CD4-positive, CD25-positive, alpha-beta regulatory T cell (primary cell): ENCODE data around the gene VWA8. TPM values are rescaled to one million over a fixed set of nuclear protein-coding genes. Genes with fewer than 3 reads are reported as not detected.

Source experiments
- ATAC-seq, 2 donors: fragments of 150-1000 bp; cut with Tn5 transposase; one replicate each; pipeline ENCODE4 v1.10.0; 2021; ENCODE audit warnings: low read depth in 2 of 2, moderate number of reproducible peaks in 2 of 2, moderate library complexity in 1 of 2
- DNase-seq, 3 donors: peaks; one replicate each; pipeline versions ENCODE4 v3.0.0 to v3.0.0-alpha.2; 2012 to 2022; ENCODE audit warnings: mixed read lengths in 1 of 3
- H3K27ac ChIP-seq: one replicate; pipeline ENCODE4 v1.7.0; 2013; ENCODE audit warnings: mild to moderate bottlenecking, low read length; ENCODE audit not compliant: insufficient read depth, poor library complexity, severe bottlenecking
- H3K27me3 ChIP-seq: one replicate; pipeline ENCODE4 v1.7.0; 2013; ENCODE audit warnings: low read length; ENCODE audit not compliant: control insufficient read depth, insufficient read depth
- H3K36me3 ChIP-seq: one replicate; pipeline ENCODE4 v1.7.0; 2013; ENCODE audit warnings: mild to moderate bottlenecking, low read length, moderate library complexity; ENCODE audit not compliant: control insufficient read depth, insufficient read depth
- H3K4me1 ChIP-seq: 2 replicates; pipeline ENCODE4 v1.7.0; 2013; ENCODE audit warnings: mild to moderate bottlenecking, low read length; ENCODE audit not compliant: insufficient read depth, control insufficient read depth, poor library complexity, severe bottlenecking
- H3K4me3 ChIP-seq: one replicate; pipeline ENCODE4 v1.7.0; 2013; ENCODE audit warnings: low read depth, mild to moderate bottlenecking, low read length, moderate library complexity
- H3K9me3 ChIP-seq, 2 experiments: 1 replicate in 1 of 2; 2 replicates in 1 of 2; pipeline ENCODE4 v1.7.0; 2013; ENCODE audit warnings: low read length in 2 of 2, mild to moderate bottlenecking in 1 of 2, moderate library complexity in 1 of 2; ENCODE audit not compliant: control insufficient read depth in 2 of 2
- H3K27ac Mint-ChIP-seq, 3 donors: one replicate each; pipeline ENCODE4 v1.8.0; 2020 to 2022; ENCODE audit warnings: mild to moderate bottlenecking in 3 of 3, mixed read lengths in 3 of 3, moderate library complexity in 2 of 3
- H3K27me3 Mint-ChIP-seq: one replicate; pipeline ENCODE4 v1.8.0; 2022; ENCODE audit warnings: mild to moderate bottlenecking, mixed read lengths
- H3K36me3 Mint-ChIP-seq: one replicate; pipeline ENCODE4 v1.8.0; 2020; ENCODE audit warnings: mixed read lengths
- H3K4me1 Mint-ChIP-seq, 4 donors: one replicate each; pipeline ENCODE4 v1.8.0; 2020 to 2022; ENCODE audit warnings: mixed read lengths in 4 of 4, mild to moderate bottlenecking in 1 of 4
- H3K4me3 Mint-ChIP-seq, 4 donors: one replicate each; pipeline ENCODE4 v1.8.0; 2020 to 2022; ENCODE audit warnings: mild to moderate bottlenecking in 4 of 4, mixed read lengths in 4 of 4, moderate library complexity in 3 of 4
- H3K9me3 Mint-ChIP-seq, 7 donors: one replicate each; pipeline ENCODE4 v1.8.0; 2020 to 2022; ENCODE audit warnings: mixed read lengths in 7 of 7, mild to moderate bottlenecking in 3 of 7, moderate library complexity in 2 of 7
- polyA plus RNA-seq, 4 donors: library from polyadenylated mRNA; unstranded; fragments of 300-500 nt; fragmentation: Illumina TruSeq; gene quantifications; one replicate each; pipeline ENCODE4 v1.2.3, GENCODE V29; 2021
- total RNA-seq: library from RNA; stranded (reverse); gene quantifications from one replicate; pipeline ENCODE4 v1.2.3, GENCODE V29; 2022

Gene VWA8
- total and polyA plus RNA-seq, 5 donors from 2014 or later, result 4.0 to 22.8 (median 4.5) TPM

DNA sequence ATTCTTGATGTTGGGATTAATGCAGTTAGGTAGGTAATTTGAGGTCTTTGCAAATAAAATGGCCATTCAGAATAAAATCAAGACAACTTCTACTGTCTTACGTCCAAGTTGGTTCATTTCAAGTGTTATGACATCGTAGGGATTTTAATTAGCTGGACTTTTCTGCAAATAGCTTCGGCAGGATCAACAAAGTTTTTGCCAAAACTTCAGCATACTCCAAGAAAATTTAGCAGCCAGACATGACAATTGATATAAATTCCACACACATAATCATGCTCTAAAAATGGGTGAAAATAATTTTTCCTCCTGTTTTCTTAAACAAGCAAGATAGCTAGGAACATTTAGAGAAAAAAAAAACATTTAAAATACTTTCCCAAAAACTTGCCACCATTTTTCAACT is 344.8 kb downstream of the VWA8 start:
- peaks cover 0 to 6% (median 1%) of the 10 kb centered on the region in 4 donors for H3K4me1 Mint-ChIP-seq
- H3K4me3 Mint-ChIP-seq, result no peak overlapping the region
- ATAC-seq (no peak), DNase-seq (no peak)
- Histone ChIP-seq H3K4me3 (no peak overlapping the region), H3K27ac (no peak overlapping the region), H3K9me3 (no peaks in the 10 kb centered on the region), H3K36me3 (peaks cover 13% of the 10 kb centered on the region), H3K4me1 (no peaks in the 10 kb centered on the region), H3K27me3 (no peaks in the 10 kb centered on the region)
- H3K27me3 Mint-ChIP-seq, result no peaks in the 10 kb centered on the region
- no peak overlapping the region for H3K27ac Mint-ChIP-seq
- H3K36me3 Mint-ChIP-seq, result peaks cover 33% of the 10 kb centered on the region
- peaks cover 0 to 2% (median 0%) of the 10 kb centered on the region in 7 donors for H3K9me3 Mint-ChIP-seq

DNA sequence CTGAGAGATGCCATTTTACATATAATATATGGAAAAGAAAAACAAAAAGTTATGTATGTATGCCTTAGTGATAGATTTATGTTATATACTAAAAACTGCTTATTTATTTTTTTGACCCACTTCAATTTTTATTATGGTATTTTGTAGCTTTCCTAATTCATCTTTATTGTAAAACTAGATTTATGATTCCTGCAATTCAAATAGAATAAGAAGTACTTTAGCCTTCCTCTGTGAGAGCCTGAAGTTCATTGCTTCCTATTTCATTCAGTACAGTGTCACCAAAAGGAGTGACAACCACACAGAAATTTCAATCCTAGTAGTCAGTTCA is 345.4 kb downstream of the VWA8 start:
- Histone ChIP-seq H3K36me3 (peaks cover 19% of the 10 kb centered on the region), H3K9me3 (no peaks in the 10 kb centered on the region), H3K4me1 (no peaks in the 10 kb centered on the region), H3K27ac (no peak overlapping the region), H3K4me3 (no peak overlapping the region), H3K27me3 (no peaks in the 10 kb centered on the region)
- ATAC-seq (no peak), DNase-seq (no peak)
- Mint-ChIP-seq H3K36me3 (peaks cover 40% of the 10 kb centered on the region), H3K9me3 (peaks cover 0 to 2% (median 0%) of the 10 kb centered on the region in 7 donors), H3K27ac (no peak overlapping the region), H3K4me3 (no peak overlapping the region), H3K4me1 (peaks cover 0 to 6% (median 1%) of the 10 kb centered on the region in 4 donors), H3K27me3 (no peaks in the 10 kb centered on the region)

DNA sequence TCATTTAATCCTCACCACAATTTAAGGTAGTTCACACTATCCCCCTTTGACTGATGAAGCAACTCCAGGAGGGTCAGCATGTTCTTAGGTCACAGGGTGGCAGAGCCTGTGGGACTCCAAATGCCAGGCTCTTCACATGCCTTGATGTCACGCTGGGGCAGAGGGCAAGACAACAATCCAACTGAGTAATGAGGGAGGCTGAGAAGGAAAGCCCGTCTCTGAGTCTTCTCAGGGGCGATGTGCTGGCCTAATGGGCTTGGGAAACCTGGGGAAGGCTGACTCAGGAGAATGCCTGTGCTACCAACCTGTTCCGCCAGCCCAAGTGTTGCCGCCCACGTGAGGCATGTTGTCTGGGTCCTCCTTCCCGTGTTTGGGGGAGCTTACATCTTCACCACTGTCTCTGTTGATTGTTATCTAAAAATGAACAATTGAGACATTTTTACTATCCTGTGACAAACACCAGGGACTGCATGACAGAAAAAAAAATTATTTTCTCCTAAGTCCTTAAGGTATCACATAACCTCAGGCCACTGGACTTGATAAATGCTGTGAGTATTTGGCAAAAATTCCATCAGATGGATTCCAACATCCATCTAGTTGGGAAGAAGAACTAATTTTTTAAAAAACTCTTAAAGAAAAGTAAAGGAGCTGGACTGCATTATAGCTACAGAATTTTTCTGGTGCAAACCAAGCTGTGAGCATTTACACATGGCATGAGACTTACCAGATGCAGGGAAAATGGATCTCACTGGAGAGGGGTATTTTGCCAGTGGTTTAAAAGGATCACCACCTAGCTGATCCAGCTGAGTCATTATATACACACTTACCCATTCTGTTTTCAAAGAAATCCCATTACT is 346.0 kb downstream of the VWA8 start:
- no peak overlapping the region for H3K4me3 Mint-ChIP-seq
- Histone ChIP-seq H3K4me3 (no peak overlapping the region), H3K27me3 (no peaks in the 10 kb centered on the region), H3K27ac (no peak overlapping the region), H3K36me3 (peaks cover 25% of the 10 kb centered on the region), H3K4me1 (no peaks in the 10 kb centered on the region), H3K9me3 (no peaks in the 10 kb centered on the region)
- ATAC-seq (no peak), DNase-seq (no peak)
- no peaks in the 10 kb centered on the region for H3K9me3 Mint-ChIP-seq
- H3K4me1 Mint-ChIP-seq, result peaks cover 0 to 6% (median 1%) of the 10 kb centered on the region in 4 donors
- no peaks in the 10 kb centered on the region for H3K27me3 Mint-ChIP-seq
- H3K36me3 Mint-ChIP-seq, result peaks cover 40% of the 10 kb centered on the region
- H3K27ac Mint-ChIP-seq, result peak overlapping the region in 1 of 3 donors; percentile 74

DNA sequence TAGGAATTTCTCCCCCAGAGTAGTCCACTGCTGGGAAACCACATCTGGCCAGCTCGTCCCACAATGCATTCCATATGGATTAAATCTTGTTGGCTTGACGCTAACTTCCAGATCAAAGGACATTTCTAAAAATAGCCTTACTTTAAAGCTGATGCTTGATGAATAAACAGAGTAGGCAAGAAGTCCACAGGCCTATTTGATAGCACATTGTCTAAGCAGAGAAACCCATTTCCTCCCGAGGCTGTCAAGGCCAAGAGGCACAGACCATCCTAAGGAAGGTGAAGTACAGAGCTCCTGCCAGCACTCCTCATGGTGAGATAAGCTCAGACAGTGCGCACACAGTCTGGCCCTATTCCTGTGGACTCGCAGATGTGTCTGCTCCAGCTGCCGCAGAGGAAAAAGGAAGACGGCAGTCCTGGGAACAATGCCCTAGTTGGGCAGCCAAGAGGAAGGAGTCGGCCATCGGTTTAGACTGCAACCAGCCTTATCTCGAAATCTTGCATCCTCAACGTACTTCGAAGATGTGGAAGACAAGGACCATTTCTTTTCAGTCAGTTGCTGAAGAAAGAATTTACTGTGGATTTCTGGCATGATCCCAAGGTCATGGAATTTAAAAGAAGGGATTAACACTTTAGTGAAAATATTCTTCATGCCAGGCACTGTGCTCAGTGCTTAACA is 346.8 kb downstream of the VWA8 start:
- Histone ChIP-seq H3K4me1 (no peaks in the 10 kb centered on the region), H3K27ac (no peak overlapping the region), H3K9me3 (no peaks in the 10 kb centered on the region), H3K36me3 (peaks cover 25% of the 10 kb centered on the region), H3K4me3 (no peak overlapping the region), H3K27me3 (no peaks in the 10 kb centered on the region)
- H3K27ac Mint-ChIP-seq, result peak overlapping the region in 1 of 3 donors; percentile 74
- H3K36me3 Mint-ChIP-seq, result peaks cover 42% of the 10 kb centered on the region
- DNase-seq (no peak), ATAC-seq (no peak)
- H3K4me1 Mint-ChIP-seq, result peaks cover 0 to 2% (median 1%) of the 10 kb centered on the region in 4 donors
- peak overlapping the region in 1 of 4 donors; percentile 56 for H3K4me3 Mint-ChIP-seq
- no peaks in the 10 kb centered on the region for H3K9me3 Mint-ChIP-seq
- H3K27me3 Mint-ChIP-seq, result no peaks in the 10 kb centered on the region

DNA sequence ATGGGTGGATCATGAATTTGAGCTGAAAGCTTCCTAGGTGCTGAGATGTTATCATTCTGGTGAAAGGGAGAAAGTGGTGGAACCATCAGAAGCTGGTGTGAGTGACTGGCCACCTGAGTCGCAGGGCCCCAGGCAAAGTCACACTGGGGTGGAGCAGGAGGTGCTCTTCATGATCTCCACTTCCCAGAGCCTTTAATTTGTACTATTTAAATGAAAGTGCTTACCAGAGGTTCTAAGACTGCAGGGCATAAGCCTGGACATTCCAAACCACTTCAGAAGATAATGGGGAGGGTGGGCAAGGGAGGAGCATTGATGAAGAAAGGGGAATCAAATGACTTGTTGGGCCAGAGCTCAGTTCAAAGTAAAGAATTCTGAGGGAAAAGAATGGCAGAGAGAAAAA is 347.4 kb downstream of the VWA8 start:
- Histone ChIP-seq H3K4me3 (no peak overlapping the region), H3K27ac (no peak overlapping the region), H3K36me3 (peaks cover 25% of the 10 kb centered on the region), H3K4me1 (no peaks in the 10 kb centered on the region), H3K9me3 (no peaks in the 10 kb centered on the region), H3K27me3 (no peaks in the 10 kb centered on the region)
- Mint-ChIP-seq H3K36me3 (peaks cover 44% of the 10 kb centered on the region), H3K4me3 (no peak overlapping the region), H3K27me3 (no peaks in the 10 kb centered on the region), H3K27ac (peak overlapping the region; percentile 10 to 53 (median 37)), H3K9me3 (no peaks in the 10 kb centered on the region), H3K4me1 (peaks cover 0 to 2% (median 0%) of the 10 kb centered on the region in 4 donors)
- DNase-seq (no peak), ATAC-seq (no peak)

DNA sequence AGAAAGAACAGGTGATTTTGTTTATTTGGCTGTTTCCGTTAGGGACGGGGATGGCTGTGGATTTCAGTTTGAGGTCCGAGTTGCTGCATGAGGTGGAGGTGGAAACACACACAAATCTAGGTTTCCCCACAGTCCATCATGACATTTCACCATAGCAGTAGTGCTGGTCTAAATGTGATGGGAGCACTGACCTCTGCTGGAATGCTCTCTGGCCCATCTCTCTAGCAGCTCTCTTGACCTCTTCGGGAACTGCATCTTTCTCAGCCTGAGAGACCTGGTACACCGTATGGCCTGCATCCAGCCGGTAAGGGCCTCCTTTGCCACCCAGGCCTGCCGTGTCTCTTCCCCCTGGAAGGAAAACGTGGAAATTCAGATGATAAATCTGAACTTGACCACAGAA is 349.5 kb downstream of the VWA8 start:
- no peaks in the 10 kb centered on the region for H3K27me3 ChIP-seq
- no peak overlapping the region for H3K4me3 ChIP-seq
- H3K4me1 Mint-ChIP-seq, result no peaks in the 10 kb centered on the region
- H3K36me3 Mint-ChIP-seq, result peaks cover 55% of the 10 kb centered on the region
- no peaks in the 10 kb centered on the region for H3K27me3 Mint-ChIP-seq
- peaks cover 32% of the 10 kb centered on the region for H3K36me3 ChIP-seq
- H3K9me3 ChIP-seq, result no peaks in the 10 kb centered on the region
- no peaks in the 10 kb centered on the region for H3K9me3 Mint-ChIP-seq
- H3K4me3 Mint-ChIP-seq, result no peak overlapping the region
- peak overlapping the region in 1 of 3 donors; percentile 56 for H3K27ac Mint-ChIP-seq
- no peak for ATAC-seq
- DNase-seq, result no peak
- H3K27ac ChIP-seq, result no peak overlapping the region
- H3K4me1 ChIP-seq, result no peaks in the 10 kb centered on the region

DNA sequence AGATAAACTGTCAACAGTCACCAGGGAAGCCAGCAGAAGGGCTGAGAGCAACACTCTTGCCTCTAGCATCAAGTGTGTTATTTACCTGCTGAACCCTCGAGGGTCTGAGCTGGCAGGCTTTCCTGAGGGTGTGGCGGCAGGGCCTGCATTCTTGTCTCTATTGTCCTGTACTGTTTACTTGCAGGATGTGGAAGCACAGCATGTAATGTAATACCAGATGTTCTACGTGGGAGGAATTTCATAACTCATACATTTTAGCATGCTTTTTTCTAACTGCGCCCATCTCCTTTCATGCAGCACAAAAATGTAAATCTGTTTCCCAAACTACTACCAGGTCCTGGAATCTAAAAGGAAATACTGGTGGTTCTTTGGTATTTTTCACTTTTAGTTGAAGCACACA is 350.5 kb downstream of the VWA8 start:
- H3K4me3 Mint-ChIP-seq, result no peak overlapping the region
- Histone ChIP-seq H3K4me1 (no peaks in the 10 kb centered on the region), H3K27me3 (no peaks in the 10 kb centered on the region), H3K27ac (no peak overlapping the region), H3K36me3 (peaks cover 33% of the 10 kb centered on the region), H3K9me3 (no peaks in the 10 kb centered on the region), H3K4me3 (no peak overlapping the region)
- no peaks in the 10 kb centered on the region for H3K9me3 Mint-ChIP-seq
- H3K27me3 Mint-ChIP-seq, result no peaks in the 10 kb centered on the region
- H3K27ac Mint-ChIP-seq, result peak overlapping the region in 1 of 3 donors; percentile 56
- peaks cover 63% of the 10 kb centered on the region for H3K36me3 Mint-ChIP-seq
- ATAC-seq, result no peak
- DNase-seq, result no peak
- H3K4me1 Mint-ChIP-seq, result no peaks in the 10 kb centered on the region
